Stomach (tissue), 8 donors: ENCODE measurements around the gene TAS2R39. TPM values are rescaled to one million over a fixed set of nuclear protein-coding genes. Genes with fewer than 3 reads are reported as not detected.

ENCODE experiments used
- polyA plus RNA-seq, 3 donors: library from polyadenylated mRNA; stranded (reverse); fragments of 200-250 nt; gene quantifications; one replicate each; pipeline ENCODE4 v1.2.3, GENCODE V29; 2013
- small RNA-seq, 4 donors: library from RNA; depleted of rRNA; stranded (forward); fragments of <200 nt; gene quantifications; one replicate each; pipeline ENCODE3, GENCODE V24; 2016
- total RNA-seq, 5 donors: library from RNA; depleted of rRNA; stranded (reverse); fragments of >200 nt; gene quantifications; one replicate each; pipeline versions ENCODE4 v1.1.0 to v1.2.3, GENCODE V29; 2014 to 2016
- donor health status: healthy with polysubstance abuse.
- donor health status: Bipolar disorder and iron deficiency.
- donor health status: healthy.

TAS2R39 gene
- total and polyA plus RNA-seq, 8 donors, result not detected

Small RNA genes lying within 50 kb of the gene (small RNA-seq; reads per million reads assigned to genes)
- 0 reads per million in 4 donors for gene AC073342.3

Other genes with a start within 250 kb of the TAS2R39 start
- not detected for gene TRPV5, start 249.7 kb upstream of the TAS2R39 start, total RNA-seq
- not detected for gene TRPV5, start 249.7 kb upstream of the TAS2R39 start, polyA plus RNA-seq
- not detected for gene LLCFC1, start 243.9 kb upstream of the TAS2R39 start, total RNA-seq
- under 1 TPM in 1 of 3 donors, not detected in 2; 0.18 TPM for gene LLCFC1, start 243.9 kb upstream of the TAS2R39 start, polyA plus RNA-seq
- gene KEL, start 221.1 kb upstream of the TAS2R39 start, total RNA-seq, result 1 to 10 TPM in 1 of 5 donors, not detected in 4; 1.5 TPM
- gene KEL, start 221.1 kb upstream of the TAS2R39 start, polyA plus RNA-seq, result under 1 TPM in 1 of 3 donors, not detected in 2; 0.85 TPM
- not detected for gene OR9A2, start 156.3 kb upstream of the TAS2R39 start, total RNA-seq
- gene OR9A2, start 156.3 kb upstream of the TAS2R39 start, polyA plus RNA-seq, result not detected
- not detected for gene OR6V1, start 131.1 kb upstream of the TAS2R39 start, total RNA-seq
- not detected for gene OR6V1, start 131.1 kb upstream of the TAS2R39 start, polyA plus RNA-seq
- gene PIP, start 51.3 kb upstream of the TAS2R39 start, total RNA-seq, result not detected
- gene PIP, start 51.3 kb upstream of the TAS2R39 start, polyA plus RNA-seq, result under 1 TPM in 1 of 3 donors, not detected in 2; 0.45 TPM
- gene TAS2R40, start 38.6 kb downstream of the TAS2R39 start, total RNA-seq, result not detected
- not detected for gene TAS2R40, start 38.6 kb downstream of the TAS2R39 start, polyA plus RNA-seq
- 100 to 1,000 TPM in 4 of 5 donors, 10 to 100 TPM in 1; 71.8 to 305 (median 164) TPM for gene GSTK1, start 80.0 kb downstream of the TAS2R39 start, total RNA-seq
- 100 to 1,000 TPM; 118 to 177 (median 141) TPM for gene GSTK1, start 80.0 kb downstream of the TAS2R39 start, polyA plus RNA-seq
- gene TMEM139, start 101.5 kb downstream of the TAS2R39 start, total RNA-seq, result 1 to 10 TPM in 4 of 5 donors, under 1 TPM in 1; 0.89 to 9.6 (median 4.6) TPM
- gene TMEM139, start 101.5 kb downstream of the TAS2R39 start, polyA plus RNA-seq, result 10 to 100 TPM in 1 of 3 donors, 1 to 10 TPM in 2; 5.3 to 15.3 (median 8.4) TPM
- gene CASP2, start 104.9 kb downstream of the TAS2R39 start, total RNA-seq, result 10 to 100 TPM; 10.5 to 27.7 (median 22.0) TPM
- gene CASP2, start 104.9 kb downstream of the TAS2R39 start, polyA plus RNA-seq, result 1 to 10 TPM; 4.6 to 7.0 (median 5.0) TPM
- gene CLCN1, start 132.7 kb downstream of the TAS2R39 start, total RNA-seq, result not detected
- gene CLCN1, start 132.7 kb downstream of the TAS2R39 start, polyA plus RNA-seq, result under 1 TPM in 1 of 3 donors, not detected in 2; 0.28 TPM
- gene FAM131B, start 179.3 kb downstream of the TAS2R39 start, total RNA-seq, result 10 to 100 TPM in 1 of 5 donors, 1 to 10 TPM in 1, under 1 TPM in 2, not detected in 1; 0.29 to 14.0 (median 0.95) TPM
- under 1 TPM; 0.33 to 0.56 (median 0.46) TPM for gene FAM131B, start 179.3 kb downstream of the TAS2R39 start, polyA plus RNA-seq
- 100 to 1,000 TPM in 1 of 5 donors, 10 to 100 TPM in 4; 20.6 to 102 (median 64.0) TPM for gene ZYX, start 197.9 kb downstream of the TAS2R39 start, total RNA-seq
- 10 to 100 TPM; 73.4 to 79.2 (median 74.1) TPM for gene ZYX, start 197.9 kb downstream of the TAS2R39 start, polyA plus RNA-seq
- gene EPHA1, start 225.4 kb downstream of the TAS2R39 start, total RNA-seq, result 10 to 100 TPM in 3 of 5 donors, 1 to 10 TPM in 2; 5.3 to 31.9 (median 12.5) TPM
- gene EPHA1, start 225.4 kb downstream of the TAS2R39 start, polyA plus RNA-seq, result 10 to 100 TPM in 1 of 3 donors, 1 to 10 TPM in 2; 4.7 to 25.9 (median 5.6) TPM